A549 (cell line): ENCODE data around the gene TMEM35B.

ENCODE experiments used
- CEBPB ChIP-seq, 2 experiments: fragments of >200 bp in 1 of 2; sonication (Bioruptor Twin) in 1 of 2; formaldehyde crosslinking in 1 of 2; IDR thresholded peaks; 2 replicates each; pipeline ENCODE4 v1.6.1; 2012 to 2016
- FOSB ChIP-seq: fragments of 250-450 bp; sonication (Bioruptor Pico); IDR thresholded peaks from 2 replicates; pipeline ENCODE4 v1.5.0; 2020; ENCODE audit warnings: mild to moderate bottlenecking, moderate library complexity
- HDAC2 ChIP-seq: fragments of 200-600 bp; sonication (generic); IDR thresholded peaks from 2 replicates; pipeline ENCODE4 v1.6.1; 2016
- HOXA7 ChIP-seq: fragments of 250-450 bp; sonication (Bioruptor Pico); IDR thresholded peaks from 2 replicates; pipeline ENCODE4 v1.5.0; 2020; ENCODE audit warnings: mild to moderate bottlenecking, moderate library complexity
- JUN ChIP-seq, 2 experiments: fragments of >200 bp; sonication (Bioruptor Twin); formaldehyde crosslinking; IDR thresholded peaks; 2 replicates in 1 of 2; 3 replicates in 1 of 2; pipeline ENCODE4 v1.6.1; 2016 to 2017
- KDM5A ChIP-seq: fragments of 200-600 bp; sonication (generic); IDR thresholded peaks from 2 replicates; pipeline ENCODE4 v1.6.1; 2016; ENCODE audit warnings: antibody characterized with exemption, mild to moderate bottlenecking
- POLR2A ChIP-seq: IDR thresholded peaks from 2 replicates; pipeline ENCODE4 v1.6.1; 2012; ENCODE audit warnings: mild to moderate bottlenecking, low read length
- RFX5 ChIP-seq: fragments of 450-650 bp; IDR thresholded peaks from 2 replicates; pipeline ENCODE4 v1.7.1; 2014; ENCODE audit warnings: antibody characterized with exemption, mild to moderate bottlenecking, moderate library complexity
- SREBF2 ChIP-seq: fragments of 450-650 bp; IDR thresholded peaks from 2 replicates; pipeline ENCODE4 v1.6.1; 2014; ENCODE audit warnings: mild to moderate bottlenecking, moderate library complexity
- TF ChIP-seq, protein P1 (sequence below): fragments of >200 bp; sonication (Bioruptor Twin); formaldehyde crosslinking; IDR thresholded peaks from 3 replicates; pipeline ENCODE4 v1.5.1; 2016
- TF ChIP-seq, protein P2 (sequence below): IDR thresholded peaks from 2 replicates; pipeline ENCODE4 v1.6.1; 2012

DNA sequence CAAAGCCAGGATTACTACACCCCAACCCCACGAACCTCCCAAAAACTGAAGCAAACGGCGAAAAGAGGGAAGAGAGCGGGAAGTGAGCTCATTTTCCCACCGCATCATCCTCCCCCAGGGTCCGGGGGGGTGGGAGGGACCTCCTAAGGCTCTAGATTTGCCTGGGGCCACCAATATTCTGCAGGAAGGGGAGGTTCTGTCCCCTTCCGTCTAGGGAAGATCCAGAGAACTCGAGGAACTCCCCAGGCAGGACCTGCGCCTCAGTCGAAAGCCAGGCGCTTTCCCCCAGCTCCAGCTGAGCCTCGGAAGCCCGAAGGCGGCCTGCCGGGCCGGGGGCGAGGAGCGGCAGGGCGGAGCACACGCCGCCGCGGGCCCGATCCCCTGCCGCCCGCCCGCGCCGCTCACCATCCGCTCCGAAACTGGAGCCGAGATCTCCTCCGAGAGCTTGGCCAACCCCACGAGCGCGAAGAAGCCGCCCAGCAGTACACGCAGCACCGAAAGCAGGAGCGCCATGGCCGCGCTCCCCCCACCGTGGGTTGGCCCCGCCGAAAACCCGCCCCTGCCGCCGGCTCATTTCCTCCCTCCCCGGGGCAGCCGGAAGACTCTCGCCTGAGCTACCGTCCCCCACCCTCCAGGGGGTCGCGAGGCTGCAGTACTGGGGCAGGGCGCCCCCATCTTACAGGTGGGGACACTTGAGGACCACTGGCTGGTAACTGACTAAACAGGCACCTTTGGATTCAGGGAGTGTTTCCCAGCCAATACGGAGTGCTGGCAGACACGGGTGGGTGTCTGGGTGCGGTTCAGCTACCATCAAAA is at the start of gene TMEM35B:
- TF ChIP-seq, protein P1, sequence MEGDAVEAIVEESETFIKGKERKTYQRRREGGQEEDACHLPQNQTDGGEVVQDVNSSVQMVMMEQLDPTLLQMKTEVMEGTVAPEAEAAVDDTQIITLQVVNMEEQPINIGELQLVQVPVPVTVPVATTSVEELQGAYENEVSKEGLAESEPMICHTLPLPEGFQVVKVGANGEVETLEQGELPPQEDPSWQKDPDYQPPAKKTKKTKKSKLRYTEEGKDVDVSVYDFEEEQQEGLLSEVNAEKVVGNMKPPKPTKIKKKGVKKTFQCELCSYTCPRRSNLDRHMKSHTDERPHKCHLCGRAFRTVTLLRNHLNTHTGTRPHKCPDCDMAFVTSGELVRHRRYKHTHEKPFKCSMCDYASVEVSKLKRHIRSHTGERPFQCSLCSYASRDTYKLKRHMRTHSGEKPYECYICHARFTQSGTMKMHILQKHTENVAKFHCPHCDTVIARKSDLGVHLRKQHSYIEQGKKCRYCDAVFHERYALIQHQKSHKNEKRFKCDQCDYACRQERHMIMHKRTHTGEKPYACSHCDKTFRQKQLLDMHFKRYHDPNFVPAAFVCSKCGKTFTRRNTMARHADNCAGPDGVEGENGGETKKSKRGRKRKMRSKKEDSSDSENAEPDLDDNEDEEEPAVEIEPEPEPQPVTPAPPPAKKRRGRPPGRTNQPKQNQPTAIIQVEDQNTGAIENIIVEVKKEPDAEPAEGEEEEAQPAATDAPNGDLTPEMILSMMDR: no peak
- TF ChIP-seq RFX5 (no peak), POLR2A (peak; percentile 77), FOSB (CRISPR knock-in tag) (no peak), HOXA7 (CRISPR knock-in tag) (no peak), JUN (IDR thresholded peaks at IDR 0.05) (peak in 1 of 2 experiments; percentile 45; a peak in 1 of 5 replicates), SREBF2 (no peak), KDM5A (no peak), HDAC2 (no peak), CEBPB (IDR thresholded peaks at IDR 0.05) (no peak)
- TF ChIP-seq, protein P2, sequence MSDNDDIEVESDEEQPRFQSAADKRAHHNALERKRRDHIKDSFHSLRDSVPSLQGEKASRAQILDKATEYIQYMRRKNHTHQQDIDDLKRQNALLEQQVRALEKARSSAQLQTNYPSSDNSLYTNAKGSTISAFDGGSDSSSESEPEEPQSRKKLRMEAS: peak; percentile 54; the same call in 1 of the 2 replicates
